Measurements from ENCODE around the gene RIMOC1.
A peak's percentile ranks its signal among the peaks of the same experiment; 100 is the strongest.

DNA sequence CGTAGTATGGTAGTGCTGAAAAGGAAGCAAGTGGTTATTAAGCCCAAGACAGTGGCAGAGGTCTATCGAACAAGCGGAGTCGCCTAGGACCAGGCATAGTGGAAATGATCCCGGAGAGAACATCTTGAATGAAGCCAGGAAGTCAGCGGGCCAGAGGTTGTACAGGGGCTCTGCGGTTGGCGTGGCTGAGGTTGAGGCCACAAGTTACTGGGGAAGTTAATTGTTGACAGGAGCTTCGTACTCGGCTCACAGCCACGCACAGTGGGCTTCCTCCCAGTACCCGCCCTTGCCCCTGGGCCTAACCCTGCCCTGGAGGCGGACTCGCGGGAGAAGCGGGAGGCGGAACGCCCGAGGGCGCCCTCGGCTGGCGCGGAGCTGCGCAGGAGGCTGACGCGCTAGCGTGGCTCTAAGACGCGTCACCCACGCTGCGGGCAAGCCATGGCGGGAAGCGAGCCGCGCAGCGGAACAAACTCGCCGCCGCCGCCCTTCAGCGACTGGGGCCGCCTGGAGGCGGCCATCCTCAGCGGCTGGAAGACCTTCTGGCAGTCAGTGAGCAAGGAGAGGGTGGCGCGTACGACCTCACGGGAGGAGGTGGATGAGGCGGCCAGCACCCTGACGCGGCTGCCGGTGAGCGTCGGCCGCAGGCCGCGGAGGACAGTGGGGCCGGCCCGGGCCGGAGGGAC, 20.9 kb downstream of the RIMOC1 start, which contains the start of gene FBXO4:
- TF ChIP-seq, protein P1, sequence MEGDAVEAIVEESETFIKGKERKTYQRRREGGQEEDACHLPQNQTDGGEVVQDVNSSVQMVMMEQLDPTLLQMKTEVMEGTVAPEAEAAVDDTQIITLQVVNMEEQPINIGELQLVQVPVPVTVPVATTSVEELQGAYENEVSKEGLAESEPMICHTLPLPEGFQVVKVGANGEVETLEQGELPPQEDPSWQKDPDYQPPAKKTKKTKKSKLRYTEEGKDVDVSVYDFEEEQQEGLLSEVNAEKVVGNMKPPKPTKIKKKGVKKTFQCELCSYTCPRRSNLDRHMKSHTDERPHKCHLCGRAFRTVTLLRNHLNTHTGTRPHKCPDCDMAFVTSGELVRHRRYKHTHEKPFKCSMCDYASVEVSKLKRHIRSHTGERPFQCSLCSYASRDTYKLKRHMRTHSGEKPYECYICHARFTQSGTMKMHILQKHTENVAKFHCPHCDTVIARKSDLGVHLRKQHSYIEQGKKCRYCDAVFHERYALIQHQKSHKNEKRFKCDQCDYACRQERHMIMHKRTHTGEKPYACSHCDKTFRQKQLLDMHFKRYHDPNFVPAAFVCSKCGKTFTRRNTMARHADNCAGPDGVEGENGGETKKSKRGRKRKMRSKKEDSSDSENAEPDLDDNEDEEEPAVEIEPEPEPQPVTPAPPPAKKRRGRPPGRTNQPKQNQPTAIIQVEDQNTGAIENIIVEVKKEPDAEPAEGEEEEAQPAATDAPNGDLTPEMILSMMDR (optimal IDR thresholded peaks at IDR 0.05 in 1 of 3, IDR thresholded peaks at IDR 0.05 in 1 of 3, conservative IDR thresholded peaks at IDR 0.05 in 1 of 3; ENCODE audit: extremely low read depth in 1 of 3, insufficient read depth in 2 of 3, low read length in 3 of 3), result peak in 2 of 3 experiments; percentile 49 to 74
- no peak for TF ChIP-seq EZH2 (IDR thresholded peaks at IDR 0.05; ENCODE audit: low read length)

Data from keratinocyte (primary cell).